ENCODE data around the gene LIMCH1.
"Not testable (repeated sequence)": the region's sequence is repeated elsewhere in the genome, so short reads cannot be mapped to it uniquely, and the experiment has no call there.

LIMCH1 gene

DNA sequence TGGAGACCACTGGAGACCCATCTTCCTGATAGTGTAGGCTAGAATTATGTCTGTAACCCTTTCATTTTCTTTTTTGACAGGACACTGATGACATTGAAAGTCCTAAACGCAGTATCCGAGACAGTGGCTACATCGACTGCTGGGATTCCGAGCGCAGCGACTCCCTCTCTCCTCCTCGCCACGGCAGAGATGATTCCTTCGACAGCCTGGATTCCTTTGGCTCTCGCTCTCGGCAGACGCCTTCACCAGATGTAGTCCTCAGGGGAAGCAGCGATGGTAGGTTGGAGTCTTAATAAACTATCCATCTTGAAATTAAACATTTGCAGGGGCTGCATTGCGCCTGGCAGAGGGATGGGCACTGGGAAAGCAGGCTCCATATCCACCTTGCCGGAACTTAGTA, 75.4 kb downstream of the LIMCH1 start:
- no peak for DNase-seq

DNA sequence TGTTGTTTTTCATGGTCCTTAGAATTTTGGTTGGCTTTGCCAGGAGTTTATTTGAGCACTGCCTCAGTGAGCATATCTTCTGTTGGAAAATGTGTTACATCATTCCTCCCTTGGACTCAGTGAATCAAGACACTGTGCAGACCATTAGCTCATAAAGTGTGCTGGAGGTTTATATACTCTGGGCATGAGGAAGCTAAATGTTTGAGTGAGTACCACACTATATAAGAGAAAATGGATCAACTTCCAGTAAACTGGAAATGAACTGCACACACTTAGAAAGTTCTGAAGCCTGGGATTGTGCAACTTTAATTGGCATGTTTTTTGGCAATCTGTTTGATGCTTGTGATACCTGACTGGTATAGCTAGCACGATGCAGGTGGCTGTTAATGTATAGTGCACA, 75.9 kb downstream of the LIMCH1 start:
- DNase-seq = no peak

DNA sequence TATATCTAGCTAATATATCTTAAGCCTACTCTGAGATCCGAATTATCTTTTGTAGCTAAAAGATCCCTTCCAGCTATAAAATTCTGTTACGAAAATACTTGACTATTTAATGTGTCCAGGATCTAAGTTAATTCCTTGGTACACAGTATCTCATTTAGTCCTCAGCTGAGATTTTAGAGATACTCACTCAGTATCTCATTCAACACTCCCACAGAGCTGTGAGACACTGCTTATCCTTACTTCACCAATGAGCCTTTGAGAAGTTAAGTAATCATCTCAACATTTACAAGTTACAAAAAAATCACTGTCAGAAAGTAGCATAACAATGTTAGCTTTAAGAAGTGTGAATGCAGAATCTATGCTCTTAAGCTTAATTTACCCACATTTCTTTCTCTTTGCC, 76.6 kb downstream of the LIMCH1 start:
- no peak for DNase-seq

DNA sequence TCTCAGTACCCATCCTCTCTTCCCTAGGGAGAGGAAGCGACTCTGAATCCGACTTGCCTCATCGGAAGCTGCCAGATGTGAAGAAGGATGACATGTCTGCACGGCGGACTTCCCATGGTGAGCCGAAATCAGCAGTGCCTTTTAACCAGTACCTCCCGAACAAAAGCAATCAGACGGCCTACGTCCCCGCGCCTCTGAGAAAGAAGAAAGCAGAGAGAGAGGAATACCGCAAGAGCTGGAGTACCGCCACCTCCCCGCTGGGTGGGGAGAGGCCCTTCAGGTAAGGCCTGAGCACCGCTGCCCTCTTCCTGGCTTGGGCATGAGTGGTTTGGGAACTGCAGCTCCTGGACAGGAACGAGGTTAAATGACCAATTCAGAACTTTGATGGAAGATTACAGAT, 81.2 kb downstream of the LIMCH1 start:
- no peak for DNase-seq

DNA sequence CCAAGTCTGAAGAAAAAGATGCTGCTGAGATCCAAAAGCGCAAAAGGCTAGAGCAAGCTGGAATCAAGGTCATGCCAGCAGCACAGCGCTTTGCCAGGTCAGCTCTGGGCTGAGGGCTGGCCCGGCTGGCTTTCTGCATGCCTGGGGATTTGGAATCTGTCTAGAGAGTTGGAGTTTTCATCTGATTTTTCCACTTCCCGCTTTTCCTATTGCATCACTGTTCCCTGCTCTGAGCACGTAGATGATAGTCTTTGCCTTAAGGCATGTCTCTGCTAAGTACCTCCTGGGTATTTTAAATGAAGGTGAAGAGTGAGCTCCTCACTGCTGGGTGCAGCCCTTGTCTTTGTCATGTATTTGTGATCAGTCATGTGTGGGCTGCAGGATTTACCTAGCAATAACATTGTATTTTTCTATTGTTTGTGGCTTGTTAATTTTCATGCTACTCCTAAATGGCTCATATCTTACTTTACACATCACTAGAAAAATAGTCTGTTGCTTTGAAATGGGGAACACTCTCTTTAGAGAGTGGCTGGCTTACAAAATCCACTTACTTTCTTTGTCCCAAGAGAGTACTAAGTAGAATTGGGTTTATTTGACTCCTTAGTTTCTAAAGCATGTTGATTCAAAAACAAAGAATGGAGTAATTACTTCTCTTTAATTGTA, 82.8 kb downstream of the LIMCH1 start:
- no peak for DNase-seq

DNA sequence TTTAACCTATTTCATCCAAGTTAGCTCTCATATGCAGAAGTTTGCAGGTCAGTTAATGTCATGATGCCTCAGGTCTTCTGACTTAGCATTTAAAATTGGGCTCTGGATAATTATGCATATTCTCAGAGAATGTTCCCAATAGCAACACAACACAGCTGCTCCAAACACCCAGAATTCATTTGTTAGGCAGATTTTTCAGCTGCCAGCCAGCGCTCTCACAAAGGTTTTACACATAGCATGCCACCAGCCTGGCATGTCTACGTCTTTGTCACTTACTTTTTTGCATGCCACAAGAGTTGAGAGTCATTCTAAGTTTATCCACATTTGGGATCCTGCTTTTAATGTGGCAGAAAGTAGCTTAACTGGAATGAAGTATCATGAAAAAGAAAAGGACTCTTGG, 84.8 kb downstream of the LIMCH1 start:
- no peak for DNase-seq

DNA sequence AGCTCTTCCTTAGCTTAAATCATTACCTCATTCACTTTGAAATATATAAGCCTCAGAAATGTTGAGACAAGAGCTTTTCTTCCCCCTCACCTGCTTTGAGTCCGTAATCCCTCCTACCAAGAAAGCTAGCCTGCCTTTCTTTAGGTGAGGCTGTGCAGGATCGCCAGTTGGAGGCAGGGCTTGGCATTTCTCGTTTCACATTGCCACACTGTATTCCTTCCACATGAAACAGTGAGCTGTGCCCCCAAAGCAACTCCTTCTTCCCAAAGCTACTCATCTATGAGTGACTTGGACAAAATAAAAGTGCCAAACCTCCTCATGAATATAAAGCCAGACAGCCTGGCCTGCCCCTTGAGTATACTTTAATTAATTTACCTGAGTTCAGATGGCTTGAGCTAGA, 86.8 kb downstream of the LIMCH1 start:
- DNase-seq = no peak

DNA sequence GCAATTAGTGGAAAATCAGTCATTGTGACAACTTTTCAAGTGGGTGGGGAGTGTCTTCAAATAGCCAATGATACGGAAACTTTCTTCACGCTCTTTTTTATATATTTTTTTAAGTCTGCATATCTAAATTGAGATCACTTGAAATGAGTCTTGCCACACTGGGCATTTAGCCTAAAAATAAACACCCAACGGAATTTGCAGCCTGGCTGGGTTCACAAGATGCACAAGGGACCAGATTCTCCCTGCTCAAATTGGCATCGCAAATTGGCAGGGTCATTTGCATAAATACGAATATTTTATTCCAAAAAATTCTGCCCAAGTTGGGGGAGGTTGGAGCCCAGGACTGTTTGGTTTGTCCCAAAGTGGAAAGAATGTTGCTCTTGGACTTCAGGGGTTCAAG, 87.6 kb downstream of the LIMCH1 start:
- DNase-seq = no peak

DNA sequence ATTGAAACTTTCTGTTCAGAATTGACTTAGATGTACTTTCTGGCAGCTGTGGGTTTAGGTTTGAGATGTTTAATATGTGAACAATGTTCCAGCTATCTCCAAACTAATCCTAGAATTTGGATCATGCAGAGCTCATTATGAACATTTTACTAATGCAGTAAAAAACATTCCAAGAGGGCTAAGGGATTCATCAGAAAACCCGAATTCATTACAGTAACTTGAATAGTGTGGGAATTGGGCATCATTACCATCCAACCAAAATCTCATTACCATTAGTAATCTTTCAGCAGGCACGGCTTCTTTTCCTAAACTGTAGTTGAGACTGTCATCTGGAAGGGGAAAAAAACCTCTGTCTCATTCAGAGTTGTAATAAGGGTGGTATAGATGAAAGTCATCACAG, 91.0 kb downstream of the LIMCH1 start:
- no peak for DNase-seq

DNA sequence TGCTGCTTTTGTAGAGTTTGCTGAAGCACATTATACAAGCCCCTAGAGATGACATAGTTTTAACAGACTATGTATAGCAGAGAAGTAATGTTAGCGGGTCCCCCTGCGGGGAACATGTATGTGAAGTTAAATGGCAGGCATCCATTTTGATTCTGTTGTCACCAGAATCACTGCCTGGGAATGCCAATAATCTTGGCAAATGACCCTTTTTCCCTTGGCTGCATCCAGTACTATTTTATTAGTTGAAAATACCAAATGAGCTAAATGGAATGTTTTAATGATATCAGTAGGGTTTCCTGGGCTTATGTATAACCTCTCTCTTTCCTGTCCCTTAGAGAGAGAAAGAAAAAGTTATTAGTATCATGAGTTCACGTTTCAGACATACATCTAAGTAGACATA, 93.6 kb downstream of the LIMCH1 start:
- no peak for DNase-seq

DNA sequence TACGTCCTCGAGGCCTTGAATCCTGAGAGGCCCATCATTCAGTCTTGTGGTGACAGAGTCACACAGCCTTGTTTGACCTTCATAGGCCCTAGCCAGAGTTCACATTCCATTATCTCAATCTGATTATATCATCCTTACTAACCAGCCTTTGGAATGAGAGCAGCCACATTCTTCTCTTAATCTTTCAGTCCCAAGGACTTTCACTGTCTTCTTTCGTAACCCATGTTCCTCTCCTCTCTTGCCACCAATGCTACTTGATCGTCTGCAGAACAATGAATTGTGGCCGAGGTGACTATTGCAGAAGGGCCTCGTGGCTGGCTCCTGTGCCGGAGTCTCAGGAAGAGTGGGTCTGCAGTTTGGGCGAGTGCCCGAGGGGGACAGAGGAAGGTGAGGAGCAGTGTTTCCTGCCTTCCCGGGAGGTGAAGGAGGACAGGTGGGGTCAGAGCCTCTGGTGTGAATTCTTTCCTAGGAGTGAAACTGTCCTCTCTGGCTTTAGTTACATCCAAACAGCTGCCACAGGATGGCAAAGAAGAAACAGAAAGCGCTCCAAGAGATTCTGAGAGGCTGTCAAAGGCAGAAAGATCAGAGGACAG, 94.6 kb downstream of the LIMCH1 start:
- no peak for DNase-seq

DNA sequence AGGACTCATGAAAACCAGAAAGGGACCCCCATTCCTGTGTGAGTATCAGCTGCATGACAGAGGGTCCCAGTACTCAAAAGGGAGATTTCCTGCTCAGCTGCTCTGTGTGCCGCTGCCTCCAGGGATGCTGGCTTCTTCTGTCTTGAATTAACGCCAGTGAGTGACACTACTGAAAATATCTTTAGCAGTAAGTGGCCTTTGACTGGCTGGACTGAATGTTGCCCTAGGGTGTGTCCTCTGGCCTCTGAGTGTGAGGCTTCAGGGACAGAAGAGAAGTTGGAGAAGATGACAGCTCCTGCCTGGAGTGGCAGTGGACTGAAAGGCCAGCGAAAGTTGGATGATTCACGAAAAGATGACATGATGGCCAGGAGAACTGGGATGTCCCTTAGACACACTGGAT, 95.4 kb downstream of the LIMCH1 start:
- DNase-seq = no peak

DNA sequence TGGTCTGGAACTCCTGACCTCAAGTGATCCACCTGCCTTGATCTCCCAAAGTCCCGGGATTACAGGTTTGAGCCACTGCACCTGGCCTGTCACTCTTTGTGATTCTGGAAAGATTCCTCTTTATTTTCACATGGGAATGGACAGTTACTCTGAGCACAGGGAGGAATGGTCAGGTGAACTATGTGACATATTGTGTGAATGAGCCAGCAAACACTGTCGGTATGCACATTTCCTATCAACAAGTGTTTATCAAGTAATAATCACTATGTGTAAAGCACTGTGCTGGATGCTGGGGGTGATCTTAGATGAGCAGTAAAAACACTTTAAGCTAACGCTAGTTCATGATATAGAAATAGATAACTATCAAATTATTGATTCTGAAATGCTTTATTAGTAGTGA, 97.5 kb downstream of the LIMCH1 start:
- DNase-seq = no peak

DNA sequence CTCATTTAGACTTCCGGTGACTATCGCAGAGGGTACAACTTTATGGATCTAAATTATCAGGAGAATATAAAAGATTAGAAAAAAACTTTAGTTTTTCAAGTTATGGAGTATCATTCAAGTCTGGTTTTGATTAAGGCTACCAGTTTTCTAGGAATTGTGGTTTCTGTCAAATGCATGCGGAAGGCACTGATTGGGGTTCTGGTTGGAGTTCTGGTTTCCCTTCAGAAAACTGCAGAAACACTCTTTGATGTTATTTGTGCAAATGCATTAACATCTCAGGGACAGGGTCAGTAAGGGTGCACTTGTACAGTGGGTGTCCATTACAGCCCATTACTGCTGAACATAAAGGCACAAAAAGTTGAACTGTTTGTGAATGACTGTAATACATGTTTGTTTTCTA, 100.2 kb downstream of the LIMCH1 start:
- DNase-seq = no peak

DNA sequence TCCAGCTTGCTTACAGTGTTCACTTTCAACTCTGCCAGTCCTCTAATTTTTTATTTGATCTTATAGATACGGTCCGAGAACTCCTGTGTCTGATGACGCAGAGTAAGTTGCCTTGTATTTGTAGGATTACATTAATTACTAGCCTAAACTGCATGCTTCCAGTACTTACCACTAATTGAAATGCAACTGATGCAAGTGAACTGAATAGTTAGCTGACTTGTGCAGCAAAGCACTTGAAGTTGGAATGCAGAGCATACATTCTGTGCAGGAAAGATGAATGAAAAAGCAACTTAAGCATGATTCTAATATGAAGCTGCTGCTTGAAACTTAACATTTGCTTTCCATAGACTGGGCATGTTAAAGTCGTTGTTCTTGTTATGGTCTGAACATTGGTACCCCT, 100.9 kb downstream of the LIMCH1 start:
- DNase-seq = no peak

DNA sequence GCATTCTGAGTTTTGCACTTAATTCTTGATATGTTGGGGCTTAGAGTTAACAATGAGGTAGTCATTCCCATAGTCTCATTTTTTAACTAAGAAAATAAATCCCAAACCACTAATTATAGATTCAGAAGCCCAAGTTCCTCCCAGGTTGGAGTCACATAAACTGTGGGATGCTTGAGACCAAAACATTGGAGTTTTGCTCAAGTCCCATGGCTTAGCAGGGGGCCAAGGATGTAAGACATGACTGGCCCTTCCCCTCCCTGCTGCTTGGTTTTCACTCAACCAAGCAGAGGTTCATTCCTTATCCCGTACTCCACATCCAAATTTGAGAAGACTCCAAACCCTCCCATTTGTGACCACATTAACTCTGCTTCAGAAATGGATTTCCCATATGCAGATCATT, 101.3 kb downstream of the LIMCH1 start:
- DNase-seq = no peak

DNA sequence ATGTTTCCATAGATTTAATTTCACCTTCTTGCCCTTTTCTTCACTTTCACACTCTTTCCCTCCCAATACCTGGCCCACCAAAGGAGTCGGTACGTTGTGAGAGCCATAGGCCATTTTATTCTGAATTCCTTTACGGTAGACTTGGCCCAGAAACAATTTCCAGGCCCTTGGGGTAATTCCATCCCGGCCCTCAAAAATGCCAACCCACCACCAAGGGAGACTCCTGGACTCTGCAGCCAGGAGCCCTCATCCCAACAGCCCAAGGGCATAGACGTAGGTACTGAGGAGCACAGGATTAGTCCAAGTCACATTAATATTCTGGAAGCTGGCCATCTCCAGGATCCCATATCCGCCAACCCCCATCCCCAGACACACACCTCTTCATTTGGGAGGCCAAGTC, 102.9 kb downstream of the LIMCH1 start:
- DNase-seq = no peak

DNA sequence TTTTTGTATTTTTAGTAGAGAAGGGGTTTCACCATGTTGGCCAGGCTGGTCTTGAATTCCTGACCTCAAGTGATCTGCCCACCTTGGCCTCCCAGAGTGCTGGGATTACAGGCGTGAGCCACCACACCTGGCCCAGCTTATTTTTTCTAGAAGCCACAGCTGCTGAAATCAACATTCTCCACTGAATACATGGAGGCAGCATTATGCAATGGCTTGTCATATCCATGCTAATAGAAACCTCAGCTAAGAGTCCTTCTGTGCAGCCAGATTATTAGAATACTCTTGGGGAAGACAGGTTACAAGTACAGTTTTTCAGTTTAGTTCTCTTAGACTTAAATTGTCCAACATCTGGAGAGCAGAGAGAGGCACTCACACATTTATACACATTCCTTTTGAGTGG, 104.8 kb downstream of the LIMCH1 start:
- DNase-seq = not testable (repeated sequence)

DNA sequence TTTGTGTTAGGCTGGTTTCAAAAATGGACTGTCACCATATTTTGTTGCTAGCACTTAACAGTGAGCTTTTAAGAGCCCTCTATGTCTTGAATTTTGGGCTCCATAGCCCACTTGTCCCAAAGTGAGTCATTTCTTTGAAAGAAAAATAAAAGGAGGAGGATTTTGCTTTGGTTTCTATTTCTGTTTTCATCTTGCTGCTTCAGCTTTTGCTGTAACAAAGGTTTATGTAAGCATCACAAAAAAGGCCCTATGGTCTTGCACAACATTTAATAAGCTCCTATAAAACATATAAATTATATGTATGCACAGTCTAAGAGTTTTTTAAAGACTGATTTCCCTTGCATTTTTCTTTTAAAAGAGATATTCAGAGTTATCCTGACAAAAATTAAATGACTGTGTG, 105.4 kb downstream of the LIMCH1 start:
- DNase-seq = no peak

DNA sequence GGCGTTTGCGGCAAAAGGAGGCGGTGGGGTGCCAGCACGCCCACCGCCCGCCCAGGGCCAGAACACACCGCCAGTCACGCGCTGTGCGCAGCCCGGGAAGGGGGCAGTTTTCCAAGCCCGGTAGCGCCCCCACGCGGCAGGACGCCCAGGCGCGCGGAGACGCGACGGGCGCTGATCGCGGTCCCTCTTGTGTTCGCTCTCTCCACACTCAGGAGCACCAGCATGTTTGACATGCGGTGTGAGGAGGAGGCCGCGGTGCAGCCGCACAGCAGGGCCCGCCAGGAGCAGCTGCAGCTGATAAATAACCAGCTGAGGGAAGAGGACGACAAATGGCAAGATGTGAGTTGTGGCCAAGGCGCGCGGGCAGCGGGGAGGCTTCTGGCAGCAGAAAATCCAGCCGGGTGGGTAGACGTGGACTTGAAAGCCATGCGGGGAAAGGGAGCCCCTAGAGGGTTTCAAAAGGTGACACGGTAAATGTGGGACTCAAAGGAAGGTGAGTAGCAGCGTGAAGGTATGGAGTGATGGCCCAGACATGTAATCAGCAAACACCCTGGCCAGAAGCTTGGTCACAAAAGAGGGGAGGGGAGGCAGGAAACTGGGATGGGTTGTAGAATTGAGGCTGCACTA, 106.4 kb downstream of the LIMCH1 start:
- DNase-seq = peak; percentile 25

DNA sequence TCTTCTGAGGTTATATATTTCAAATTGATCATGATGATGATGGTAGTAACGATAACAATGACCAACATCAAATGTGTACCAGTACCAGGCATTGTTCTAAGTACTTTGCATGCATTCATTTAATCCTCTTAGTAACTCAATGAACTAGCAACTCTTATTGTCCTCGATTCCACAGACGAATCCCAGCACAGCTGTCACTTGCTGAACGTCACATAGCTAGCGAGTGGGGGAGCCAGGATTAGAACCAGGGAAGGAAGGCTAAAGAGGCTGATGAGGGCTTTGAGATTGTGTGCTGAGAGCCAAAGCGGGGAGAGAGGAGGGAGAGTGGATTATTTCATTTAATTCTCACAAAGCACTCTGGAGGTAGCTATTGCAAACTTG, 106.9 kb downstream of the LIMCH1 start:
- DNase-seq = peak; percentile 74

DNA sequence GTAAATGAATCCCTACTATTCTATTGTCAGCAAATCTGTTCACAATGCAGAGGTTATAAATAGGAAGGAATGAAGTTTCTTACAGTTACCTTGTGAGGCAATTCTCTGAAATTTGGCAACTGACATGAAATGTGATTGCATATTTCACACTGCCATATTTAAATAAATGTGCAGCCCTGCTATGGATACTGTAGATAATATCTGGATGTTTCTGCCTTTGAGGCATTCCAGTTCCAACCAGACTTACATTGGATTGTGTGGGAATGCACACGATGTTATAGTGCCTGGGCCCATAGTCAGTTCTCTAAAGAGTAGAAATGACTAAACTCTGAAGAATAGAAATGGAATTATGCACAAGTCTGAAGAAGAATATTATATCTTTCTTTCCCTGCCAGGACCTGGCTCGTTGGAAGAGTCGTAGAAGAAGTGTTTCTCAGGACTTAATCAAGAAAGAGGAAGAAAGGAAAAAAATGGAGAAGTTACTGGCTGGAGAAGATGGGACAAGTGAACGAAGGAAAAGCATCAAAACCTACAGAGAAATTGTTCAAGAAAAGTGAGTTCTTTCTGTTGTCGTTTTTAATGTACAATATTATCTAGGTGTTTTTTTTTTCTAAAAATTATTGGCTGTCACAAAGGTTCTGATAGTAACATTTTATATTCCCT, 107.9 kb downstream of the LIMCH1 start:
- DNase-seq = no peak

DNA sequence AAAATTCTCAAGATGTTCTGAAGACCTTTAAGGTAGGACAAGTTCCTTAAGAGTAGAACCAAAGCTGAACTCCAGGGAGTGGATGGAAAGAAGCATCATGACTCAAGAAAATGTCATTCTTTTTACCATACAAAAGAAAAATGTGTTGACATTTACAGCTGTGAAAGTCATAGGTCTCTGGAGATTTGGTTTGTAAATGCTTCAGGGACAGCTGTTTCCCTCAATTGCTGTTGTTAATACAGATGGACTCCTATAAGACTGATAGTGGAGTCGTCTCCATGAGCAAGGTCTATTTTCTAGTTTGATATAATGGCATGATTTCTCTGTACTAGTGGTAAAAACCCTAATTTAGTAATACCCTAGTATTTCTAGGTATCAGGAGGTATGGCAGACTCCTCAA, 108.9 kb downstream of the LIMCH1 start:
- no peak for DNase-seq

DNA sequence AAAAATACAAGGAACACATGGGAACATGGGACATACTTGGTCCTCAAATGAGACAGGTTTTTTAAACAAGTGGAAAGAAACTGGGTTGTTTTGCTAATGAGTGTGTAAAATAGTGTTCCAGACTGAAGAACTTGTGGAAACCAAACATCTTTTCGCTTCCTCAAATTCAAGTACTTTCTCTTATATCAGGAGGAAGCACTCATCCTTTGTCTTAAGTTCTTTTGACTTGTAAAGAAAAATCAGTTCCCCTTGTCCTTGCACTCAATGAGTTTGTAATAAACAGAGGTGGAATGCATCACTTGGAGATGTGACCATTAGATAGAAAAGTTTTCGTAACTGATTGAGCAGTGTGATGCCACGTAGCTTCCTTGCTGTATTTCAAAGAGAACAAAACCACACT, 109.4 kb downstream of the LIMCH1 start:
- no peak for DNase-seq
